NB4 (cell line): ENCODE data around the gene GDPD5.

ENCODE experiments used
- DNase-seq: peaks from one replicate; pipeline ENCODE4 v3.0.0; 2010; ENCODE audit warnings: low read depth
- H3K4me3 ChIP-seq: one replicate; pipeline ENCODE4 v1.5.1; 2011; ENCODE audit warnings: mild to moderate bottlenecking, low read depth, low read length, moderate library complexity
- CTCF ChIP-seq: IDR thresholded peaks from one replicate; pipeline ENCODE4 v1.5.1; 2012; ENCODE audit warnings: low read depth, low read length
- MAX ChIP-seq: IDR thresholded peaks from 2 replicates; pipeline ENCODE4 v1.6.1; 2011; ENCODE audit warnings: low read depth, low read length
- MYC ChIP-seq: IDR thresholded peaks from 2 replicates; pipeline ENCODE4 v1.6.1; 2011; ENCODE audit warnings: low read depth, low read length
- POLR2A ChIP-seq: IDR thresholded peaks from 2 replicates; pipeline ENCODE4 v1.6.1; 2011; ENCODE audit warnings: mild to moderate bottlenecking; ENCODE audit not compliant: insufficient read length; ENCODE audit errors: extremely low read depth

The GDPD5 gene

GRCh38 chr11:75463106-75463774 is 62.5 kb downstream of the GDPD5 start:
- DNase-seq, result no peak
- TF ChIP-seq MYC, result no peak
- no peak for TF ChIP-seq POLR2A
- no peak for TF ChIP-seq CTCF
- no peak for TF ChIP-seq MAX
- no peak overlapping the region for H3K4me3 ChIP-seq

- H3K4me3 ChIP-seq, result no peak overlapping the region
- no peak for TF ChIP-seq MYC
- no peak for TF ChIP-seq POLR2A
- no peak for TF ChIP-seq CTCF
- no peak for TF ChIP-seq MAX
- no peak for DNase-seq
Measured at GRCh38 chr11:75462117-75462653, 63.6 kb downstream of the GDPD5 start.

GRCh38 chr11:75461151-75461550 is 64.6 kb downstream of the GDPD5 start:
- DNase-seq, result no peak
- TF ChIP-seq CTCF (no peak), MYC (no peak), POLR2A (no peak), MAX (no peak)
- no peak overlapping the region for H3K4me3 ChIP-seq

GRCh38 chr11:75456596-75457183 is 69.1 kb downstream of the GDPD5 start:
- H3K4me3 ChIP-seq, result no peak overlapping the region
- TF ChIP-seq MYC (no peak), CTCF (no peak), MAX (no peak), POLR2A (no peak)
- no peak for DNase-seq

GRCh38 chr11:75454987-75455386 is 70.8 kb downstream of the GDPD5 start:
- no peak overlapping the region for H3K4me3 ChIP-seq
- no peak for TF ChIP-seq MAX
- no peak for TF ChIP-seq MYC
- no peak for TF ChIP-seq CTCF
- no peak for TF ChIP-seq POLR2A
- DNase-seq, result no peak
